Measurements from ENCODE around the gene CNIH3.
"Not testable (repeated sequence)": the region's sequence is repeated elsewhere in the genome, so short reads cannot be mapped to it uniquely, and the experiment has no call there.

Gene CNIH3

DNA sequence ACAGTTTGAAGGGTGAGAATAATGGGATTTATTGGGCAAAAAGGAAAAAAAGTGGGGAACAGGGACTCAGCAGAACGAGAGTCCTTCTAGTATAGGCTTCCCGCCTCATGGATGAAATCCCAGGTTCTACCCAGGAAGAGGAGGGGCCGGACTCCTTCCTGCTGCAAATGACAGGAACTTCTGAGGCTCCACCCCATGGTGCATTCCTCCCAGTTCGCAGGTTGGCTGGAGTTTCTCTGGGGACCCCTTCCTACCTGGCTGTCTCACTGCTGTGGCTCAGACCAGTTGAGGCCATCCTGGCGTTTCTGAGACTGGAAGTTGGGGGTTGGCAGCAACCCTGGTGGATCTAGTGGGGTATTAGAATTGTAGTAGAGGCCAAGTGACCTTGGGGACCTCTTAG is 27.5 kb downstream of the CNIH3 start:
- no peak for DNase-seq (ENCODE audit: low spot score)

DNA sequence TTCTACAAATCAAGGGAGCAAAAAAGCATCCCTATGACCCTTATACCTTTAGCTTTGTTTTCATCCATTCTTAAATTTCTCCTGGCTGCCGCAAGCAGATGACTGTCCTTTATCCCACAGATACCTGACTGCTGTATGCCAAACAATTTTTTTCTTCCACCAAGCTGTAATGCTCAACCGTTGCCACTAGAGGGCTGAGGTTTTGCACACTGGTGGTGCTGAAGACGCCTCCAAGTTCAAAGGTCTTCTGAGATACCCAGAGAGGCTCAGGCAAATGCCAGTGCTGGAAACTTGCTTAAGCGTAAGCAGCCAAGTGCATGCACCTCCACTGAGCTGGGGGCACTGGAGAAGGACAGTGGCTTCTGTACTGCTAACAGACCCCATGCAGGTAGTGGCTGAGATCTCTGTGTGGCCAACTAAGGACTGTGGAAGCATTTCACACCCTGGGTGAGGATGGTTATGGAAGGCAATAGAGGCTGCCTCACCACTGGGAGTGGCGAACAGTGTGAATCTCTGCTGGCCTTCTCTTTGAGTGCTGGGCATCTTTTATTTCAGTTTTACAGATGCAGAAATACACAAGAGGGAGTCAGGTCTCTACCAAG is 28.5 kb downstream of the CNIH3 start:
- peak; percentile 54 for DNase-seq (ENCODE audit: low spot score)

DNA sequence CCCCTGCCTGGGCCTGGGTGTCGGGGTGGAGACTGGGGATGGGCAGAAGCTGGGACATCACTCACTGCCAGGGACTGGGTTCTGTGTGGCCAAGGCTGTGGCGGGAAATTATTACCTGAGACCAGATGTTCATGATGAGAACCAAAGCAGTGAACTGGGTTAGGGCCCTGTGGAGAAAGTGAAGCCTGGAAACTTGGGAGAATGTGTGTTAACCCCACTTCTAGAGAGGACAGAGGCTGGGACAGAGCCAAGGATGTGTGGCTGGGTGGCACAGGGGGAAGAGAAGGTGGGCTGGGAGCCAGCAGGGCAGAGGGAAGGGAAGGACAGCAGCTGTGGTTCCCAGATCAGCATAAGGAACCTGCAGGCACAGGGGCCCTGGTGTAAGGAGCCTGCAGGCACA is 31.3 kb downstream of the CNIH3 start:
- no peak for DNase-seq (ENCODE audit: low spot score)

DNA sequence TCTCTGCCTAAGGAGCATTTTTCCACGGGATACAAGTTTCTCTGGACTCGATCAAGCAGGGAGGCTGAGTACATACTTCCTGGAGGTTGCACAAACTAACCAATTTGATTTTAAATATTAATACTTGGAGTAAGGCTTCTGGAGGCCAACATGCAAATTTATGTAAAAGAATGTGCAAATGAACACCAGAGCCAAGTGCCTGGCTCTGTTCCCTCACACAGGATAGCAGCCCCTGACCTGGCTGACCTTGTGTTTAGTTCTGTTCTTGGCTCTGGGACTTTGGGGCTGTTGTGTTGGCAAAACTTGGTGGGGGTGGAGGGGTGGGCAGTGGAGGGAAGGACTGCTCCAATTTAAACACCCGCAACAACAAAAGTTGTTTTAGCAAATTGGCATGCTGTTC is 34.2 kb downstream of the CNIH3 start:
- DNase-seq (ENCODE audit: low spot score), result no peak

DNA sequence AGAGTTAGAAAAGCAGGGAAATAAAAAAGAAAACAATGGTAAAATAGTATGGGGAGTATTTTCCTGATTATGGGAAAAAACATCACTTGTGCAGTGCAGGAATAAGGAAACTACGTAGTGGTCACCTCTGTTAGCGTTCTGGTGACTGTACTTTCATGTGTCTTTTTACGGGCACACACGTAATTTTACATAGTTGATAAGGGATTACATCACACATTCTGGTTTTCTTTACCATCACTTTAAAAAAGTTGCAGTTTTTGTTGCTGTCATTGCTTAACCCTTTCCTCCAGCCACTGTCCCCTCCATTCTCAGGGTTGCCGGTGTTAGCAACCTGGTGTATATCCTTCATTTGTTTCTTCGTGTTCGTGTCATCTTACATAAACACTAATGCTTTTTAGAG is 35.1 kb downstream of the CNIH3 start:
- no peak for DNase-seq (ENCODE audit: low spot score)

DNA sequence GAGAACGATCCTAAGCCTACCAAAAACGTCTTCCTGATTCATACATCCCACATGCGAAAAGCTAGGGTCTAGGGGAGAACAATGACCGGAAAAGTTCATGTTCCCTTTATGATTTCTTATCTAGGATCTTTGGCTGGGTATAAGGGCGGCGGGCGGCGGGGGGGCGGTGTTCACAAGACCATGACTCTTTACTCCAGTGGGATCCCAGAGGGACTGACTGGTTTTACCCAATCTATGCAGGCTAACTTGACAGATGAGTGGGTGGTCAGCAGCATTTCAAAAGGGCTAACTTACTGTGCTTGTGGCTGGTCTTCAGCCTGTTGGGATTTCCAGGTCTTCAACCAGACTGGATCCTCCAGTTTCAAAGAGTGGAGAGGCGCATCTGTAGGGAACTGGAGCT is 40.3 kb downstream of the CNIH3 start:
- no peak for DNase-seq (ENCODE audit: low spot score)

DNA sequence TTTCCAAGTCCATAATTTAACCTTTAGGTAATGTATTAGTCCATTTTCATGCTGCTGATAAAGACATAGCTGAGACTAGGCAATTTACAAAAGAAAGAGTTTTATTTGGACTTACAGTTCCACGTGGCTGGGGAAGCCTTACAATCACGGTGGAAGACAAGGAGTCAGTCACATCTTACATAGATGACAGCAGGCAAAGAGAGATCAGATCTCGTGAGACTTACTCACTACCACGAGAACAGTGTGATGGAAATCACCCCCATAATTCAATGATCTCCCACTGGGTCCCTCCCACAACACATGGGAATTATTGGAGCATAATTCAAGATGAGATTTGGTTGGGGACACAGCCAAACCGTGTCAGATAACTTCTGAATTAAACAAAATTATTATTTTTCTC is 44.0 kb downstream of the CNIH3 start:
- no peak for DNase-seq (ENCODE audit: low spot score)

DNA sequence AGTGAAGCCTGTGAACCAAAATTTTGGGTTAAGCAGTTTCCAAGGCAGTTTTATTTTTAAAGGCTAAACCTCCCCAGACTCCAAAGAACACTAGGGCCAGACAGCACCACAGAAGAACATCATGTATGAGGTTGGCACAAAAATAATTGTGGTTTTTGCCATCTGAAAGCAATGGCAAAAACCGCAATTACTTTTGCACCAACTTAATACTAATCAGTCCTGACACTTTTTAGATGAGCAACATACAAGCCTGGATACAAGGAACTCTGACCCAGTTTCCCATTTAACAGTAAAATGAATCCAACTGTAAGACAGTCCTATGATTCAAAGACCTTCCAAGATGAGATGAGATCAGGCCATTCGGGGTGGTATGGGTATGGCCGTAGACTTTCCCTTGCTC is 46.8 kb downstream of the CNIH3 start:
- DNase-seq (ENCODE audit: low spot score), result no peak

DNA sequence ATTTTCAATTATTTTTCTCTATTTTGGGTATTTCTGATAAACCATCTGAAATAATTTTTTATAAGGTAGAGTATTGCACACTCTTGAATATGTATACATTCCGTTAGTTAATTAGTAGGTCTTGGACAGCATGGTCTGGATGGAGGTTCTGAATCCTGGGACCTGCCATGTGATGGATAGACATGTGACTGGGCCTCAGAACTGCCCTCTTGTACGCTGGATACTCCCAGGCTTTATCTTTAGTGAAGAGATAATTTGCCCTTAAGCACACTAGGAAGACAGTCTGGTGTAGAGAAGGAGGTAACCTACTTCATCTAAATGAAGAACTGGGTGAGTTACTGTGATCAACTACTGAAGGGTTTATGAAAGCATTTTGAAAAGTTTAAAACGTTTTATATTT is 48.9 kb downstream of the CNIH3 start:
- no peak for DNase-seq (ENCODE audit: low spot score)

DNA sequence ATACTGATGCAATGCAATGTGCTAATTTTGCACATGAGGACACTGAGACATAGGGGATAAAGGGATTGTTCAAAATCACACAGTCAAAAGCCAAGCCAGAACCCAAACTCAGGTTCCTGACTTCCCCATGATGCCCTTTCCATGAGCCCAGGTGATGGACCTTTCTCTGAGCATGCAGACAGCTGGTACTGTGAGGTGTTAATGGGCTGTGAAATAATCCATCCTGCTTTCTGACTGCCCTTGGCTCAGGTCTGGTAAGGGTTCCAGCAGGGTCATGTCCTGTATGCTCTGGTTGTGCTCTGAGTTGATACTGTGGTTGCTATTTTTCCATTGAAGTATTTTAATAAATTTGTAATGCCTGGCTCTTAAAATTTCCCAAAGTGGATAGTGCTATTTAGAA is 50.0 kb downstream of the CNIH3 start:
- DNase-seq (ENCODE audit: low spot score), result no peak

DNA sequence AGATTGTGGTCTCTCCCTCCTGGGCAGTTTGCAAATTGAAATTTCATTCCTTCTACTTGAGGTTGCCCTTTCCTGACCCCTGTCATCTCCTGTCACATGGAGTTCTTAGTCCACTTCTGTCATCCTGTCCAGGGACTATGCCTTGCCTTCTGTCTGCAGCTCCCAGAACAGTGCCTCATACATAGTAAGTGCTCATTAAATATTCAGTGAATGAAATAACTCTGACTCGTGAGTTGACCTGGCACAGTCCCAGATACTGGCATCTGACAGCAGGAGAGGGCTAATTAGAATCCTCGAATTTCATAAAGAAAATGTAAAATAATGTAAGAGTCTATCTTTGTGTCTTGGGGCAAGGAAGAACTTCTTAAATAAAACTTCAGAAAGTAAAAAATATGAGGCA is 50.8 kb downstream of the CNIH3 start:
- DNase-seq (ENCODE audit: low spot score), result no peak

DNA sequence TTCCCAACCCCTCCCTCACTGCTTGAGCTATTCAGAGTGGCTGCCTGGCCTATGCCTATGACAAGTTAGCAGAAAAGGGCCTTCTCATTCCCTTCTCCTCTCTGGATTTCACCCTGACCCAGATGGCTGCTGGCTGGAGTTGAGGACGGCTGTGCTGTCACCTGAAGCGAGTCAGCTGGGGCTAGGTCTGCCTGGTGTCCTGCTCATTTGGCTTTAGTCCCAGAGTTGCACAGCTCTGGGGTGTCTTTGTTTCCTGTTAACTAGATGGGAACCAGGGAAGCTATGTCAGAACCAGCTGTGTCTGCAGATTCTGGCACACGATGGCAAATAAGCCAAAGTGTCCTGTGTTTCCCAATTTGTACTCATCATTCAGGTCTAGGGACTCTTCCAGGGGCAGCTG is 52.9 kb downstream of the CNIH3 start:
- no peak for DNase-seq (ENCODE audit: low spot score)

DNA sequence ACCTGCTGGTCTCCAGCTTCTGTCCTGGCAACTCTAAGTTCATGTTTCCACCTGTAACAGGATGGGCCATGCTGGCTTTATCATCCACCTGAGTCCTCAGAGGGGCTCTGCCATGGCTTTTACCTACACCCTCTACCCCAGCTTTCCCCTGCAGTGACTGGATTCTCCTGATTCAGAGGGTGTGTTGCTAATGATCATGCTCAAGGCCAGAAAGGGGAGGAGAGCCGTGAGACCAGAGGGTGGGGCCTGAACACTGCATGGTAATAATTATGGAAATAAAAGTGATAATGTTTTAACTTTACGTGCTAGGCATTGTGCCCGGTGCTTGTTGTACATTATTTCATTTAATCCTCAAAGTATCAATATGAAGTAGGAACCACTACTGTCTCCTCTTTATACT is 53.3 kb downstream of the CNIH3 start:
- DNase-seq (ENCODE audit: low spot score), result no peak

DNA sequence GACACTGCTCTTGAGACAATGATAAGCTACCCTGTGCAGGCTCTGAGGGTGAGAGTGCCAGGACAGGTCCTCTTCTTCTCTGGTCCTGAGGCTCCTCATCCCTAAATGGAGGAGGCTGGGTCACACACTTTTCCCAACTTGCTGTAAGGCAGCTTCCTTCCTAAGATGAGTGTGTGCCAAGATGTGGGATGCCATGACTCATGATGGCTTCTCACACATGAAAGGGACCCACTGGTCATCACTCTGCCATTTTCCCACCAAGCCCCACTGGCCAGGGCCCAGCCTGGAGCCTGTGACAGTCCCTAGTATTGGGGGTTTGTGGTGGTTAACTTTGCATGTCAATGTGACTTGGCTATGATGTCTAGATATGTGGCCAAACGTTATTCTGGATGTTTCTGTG is 54.4 kb downstream of the CNIH3 start:
- no peak for DNase-seq (ENCODE audit: low spot score)

DNA sequence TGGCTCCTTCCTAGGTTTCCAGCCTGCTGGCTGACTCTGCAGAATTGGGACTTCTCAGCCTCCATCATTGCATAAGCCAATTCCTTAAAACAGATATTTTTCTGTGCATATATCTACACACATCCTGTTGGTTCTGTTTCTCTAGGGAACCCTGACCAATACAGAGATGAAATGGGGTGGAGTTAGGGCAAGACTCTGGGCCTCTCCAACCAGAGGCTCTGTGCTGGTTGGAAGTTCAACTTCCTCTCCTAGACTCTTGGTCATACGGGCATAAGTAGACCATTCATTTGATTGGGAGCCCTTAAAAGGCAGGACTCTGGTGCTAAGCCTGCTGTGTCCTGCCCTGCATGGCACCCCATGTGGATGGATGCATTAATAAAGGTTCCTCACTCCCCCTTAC is 55.0 kb downstream of the CNIH3 start:
- no peak for DNase-seq (ENCODE audit: low spot score)

DNA sequence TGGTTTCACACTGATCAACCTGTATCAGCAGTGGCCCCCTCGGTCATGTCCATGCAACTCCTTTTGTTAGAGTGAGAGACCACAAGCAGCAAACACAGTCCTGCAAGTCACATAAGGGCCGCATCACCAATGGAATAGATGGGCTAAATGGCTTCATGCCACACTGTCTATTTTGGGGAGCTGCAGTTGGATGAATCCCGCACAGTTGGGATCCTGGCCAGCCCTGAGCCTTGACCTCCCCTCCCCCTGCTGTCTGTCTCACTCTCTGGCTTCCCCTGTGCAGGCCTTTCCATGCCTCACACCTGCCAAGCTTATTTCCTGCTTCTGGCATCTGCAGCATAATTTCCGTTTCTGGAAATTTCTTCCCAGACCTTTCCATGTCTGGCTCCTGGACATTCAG is 57.0 kb downstream of the CNIH3 start:
- DNase-seq (ENCODE audit: low spot score), result no peak

DNA sequence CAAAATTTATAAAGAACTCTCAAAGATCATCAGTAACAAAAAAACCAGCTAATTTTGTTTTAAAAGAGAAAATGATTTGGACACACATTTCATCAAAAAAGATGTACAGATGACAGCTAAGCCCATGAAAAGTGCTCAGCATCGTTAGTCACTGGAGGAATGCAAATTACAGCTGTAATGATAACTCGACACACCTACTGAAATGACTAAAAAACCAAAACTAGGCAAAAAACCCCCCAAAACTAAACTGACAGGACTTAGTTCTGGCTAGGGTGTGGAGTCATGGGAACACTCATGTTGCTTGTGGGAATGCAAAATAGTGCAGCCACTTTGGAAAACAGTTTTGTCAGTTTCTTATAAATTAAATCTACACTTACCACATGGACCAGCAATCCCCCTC is 59.5 kb downstream of the CNIH3 start:
- DNase-seq (ENCODE audit: low spot score), result no peak

DNA sequence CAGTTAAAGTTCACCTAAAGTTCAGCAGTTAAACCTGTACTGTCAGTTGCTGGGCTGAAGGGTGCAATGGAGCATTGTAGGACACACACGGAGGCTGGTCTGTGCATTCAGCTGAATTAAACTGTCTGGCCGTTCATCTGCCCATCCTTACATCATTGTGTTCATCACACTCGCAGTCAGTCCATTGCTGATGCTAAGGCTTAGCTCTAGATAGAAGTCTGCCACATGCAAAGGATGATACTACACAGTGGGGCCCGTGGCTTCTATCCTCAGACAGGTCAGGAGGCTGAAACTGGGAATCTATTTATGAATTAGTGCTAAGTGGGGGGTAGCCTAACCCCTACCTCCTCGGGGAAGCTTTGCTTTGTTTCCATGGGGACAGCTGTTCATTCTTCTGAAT is 60.4 kb downstream of the CNIH3 start:
- no peak for DNase-seq (ENCODE audit: low spot score)

DNA sequence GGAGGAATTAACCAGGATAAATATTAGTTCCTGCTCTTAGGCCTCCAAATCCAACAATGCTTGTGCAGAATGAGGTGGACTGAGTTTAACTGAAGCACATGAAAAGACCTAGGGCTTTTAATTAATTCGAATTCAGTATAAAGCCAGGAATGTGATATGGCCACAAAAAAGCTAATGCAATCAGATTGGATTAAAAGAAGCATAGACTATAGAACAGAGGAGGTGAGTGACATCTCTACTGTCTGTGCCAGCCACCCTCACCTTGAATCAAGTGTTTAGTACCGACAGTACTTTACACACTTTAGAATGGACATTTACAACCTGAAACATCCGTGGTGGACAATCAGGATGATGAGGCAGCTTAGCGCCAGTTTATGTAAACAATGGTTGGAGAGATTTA is 62.1 kb downstream of the CNIH3 start:
- no peak for DNase-seq (ENCODE audit: low spot score)

DNA sequence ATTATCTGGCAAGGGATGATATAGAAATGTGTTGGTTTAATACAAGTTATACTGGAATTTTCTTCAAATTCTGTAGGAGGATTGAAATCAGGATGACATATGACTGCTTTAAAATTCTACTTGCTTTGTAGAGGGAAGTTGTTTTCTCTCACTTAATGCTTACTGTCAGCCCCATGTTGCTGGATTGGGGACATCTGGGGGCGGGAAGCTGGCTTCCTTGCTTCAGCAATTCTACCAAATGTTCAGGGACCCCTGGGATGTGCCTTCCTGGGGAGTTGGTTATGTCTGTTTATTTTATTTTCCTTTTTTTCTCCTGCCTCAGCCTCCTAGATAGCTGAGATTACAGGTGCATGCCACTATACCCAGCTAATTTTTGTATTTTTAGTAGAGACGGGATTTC is 63.5 kb downstream of the CNIH3 start:
- no peak for DNase-seq (ENCODE audit: low spot score)

DNA sequence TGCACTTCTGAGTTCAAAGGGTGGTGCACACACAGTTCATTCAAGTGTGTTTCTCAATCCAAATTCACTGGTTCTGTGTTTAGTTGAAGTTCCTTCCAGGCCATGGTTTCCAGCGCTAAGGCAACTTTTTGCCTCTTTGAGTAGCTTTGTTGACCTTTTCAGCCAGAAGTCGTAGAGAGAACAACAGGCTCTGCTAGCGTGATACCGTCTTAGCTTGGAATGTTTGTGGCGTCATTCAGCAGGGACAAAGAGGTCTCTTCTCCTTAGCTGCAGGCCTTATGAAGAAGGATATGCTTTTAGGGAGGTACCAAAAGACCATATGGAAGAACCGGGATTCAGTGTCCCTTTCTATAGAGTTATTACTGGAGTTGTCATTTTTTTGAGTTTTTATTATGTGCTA is 65.7 kb downstream of the CNIH3 start:
- DNase-seq (ENCODE audit: low spot score), result no peak

DNA sequence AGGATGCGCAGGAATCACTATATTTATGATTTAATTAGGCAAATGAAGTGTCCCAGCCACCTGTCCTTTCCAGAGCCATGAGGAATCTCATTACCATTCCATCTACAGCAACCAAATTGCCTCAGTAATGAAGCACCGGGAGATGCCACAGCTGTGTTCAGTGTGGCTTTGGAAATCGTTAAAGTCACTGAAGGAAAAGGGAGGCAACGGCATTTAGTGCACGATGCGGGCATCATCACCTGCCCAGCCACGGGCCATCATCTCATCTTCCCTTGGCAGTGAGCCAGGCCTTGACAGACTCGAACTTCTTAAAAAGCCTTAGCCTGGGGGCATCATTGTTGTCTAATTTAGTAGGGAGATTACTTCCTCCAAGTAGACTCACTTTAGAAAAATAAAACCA is 67.8 kb downstream of the CNIH3 start:
- no peak for DNase-seq (ENCODE audit: low spot score)

DNA sequence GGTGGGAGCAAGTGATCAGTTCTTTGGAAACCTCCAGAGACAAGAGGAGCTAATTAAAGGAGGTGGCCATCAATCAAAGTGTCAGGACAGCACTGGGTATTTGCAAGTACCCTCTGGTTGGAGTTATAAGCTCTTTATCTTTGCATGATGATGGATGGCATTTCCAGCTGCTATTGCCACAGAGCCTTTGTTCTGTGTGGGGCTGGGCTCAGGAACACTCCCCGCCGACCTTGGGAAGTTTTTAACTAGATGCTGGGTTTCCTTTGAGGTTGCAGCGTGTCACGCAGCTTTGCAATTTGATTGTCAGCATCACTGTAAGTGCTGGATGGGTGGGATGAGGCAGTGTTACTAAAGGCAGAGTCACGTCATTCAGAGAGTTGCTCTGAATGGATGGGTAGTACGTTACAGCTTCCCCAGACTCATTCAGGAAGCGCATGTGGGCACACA is 68.9 kb downstream of the CNIH3 start:
- DNase-seq (ENCODE audit: low spot score), result no peak

DNA sequence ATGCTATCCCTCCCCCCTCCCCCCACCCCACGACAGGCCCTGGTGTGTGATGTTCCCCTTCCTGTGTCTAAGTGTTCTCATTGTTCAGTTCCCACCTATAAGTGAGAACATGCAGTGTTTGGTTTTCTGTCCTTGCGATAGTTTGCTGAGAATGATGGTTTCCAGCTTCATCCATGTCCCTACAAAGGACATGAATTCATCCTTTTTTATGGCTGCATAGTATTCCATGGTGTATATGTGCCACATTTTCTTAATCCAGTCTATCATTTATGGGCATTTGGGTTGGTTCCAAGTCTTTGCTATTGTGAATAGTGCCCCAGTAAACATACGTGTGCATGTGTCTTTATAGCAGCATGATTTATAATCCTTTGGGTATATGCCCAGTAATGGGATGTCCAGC is 70.0 kb downstream of the CNIH3 start:
- DNase-seq (ENCODE audit: low spot score), result not testable (repeated sequence)

DNA sequence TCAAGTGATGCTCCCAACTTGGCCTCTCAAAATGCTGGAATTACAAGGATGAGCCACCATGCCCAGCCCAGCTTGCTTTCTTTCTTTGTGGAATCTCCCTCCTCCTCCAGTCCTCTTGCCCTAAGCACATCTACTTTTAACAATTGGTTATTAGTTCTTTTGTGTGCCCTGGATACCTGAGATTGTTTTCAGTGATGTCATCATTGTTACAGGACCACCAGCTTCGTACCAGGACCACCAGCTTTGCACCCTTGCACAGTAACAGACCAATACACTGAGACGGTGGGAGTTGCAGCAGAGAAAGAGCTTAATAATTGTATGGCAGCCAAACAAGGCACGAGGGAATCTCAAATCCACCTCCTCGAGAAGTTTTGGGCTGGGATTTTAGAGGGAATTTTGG is 71.3 kb downstream of the CNIH3 start:
- DNase-seq (ENCODE audit: low spot score), result no peak
